Neuron (in vitro differentiated cells): Measurements from ENCODE around the gene ARMC9.

ENCODE experiments used
- H2AFZ ChIP-seq: one replicate; pipeline ENCODE4 v1.6.1; 2013; ENCODE audit warnings: low read depth, mild to moderate bottlenecking, inconsistent platforms, low read length, moderate library complexity
- H3K27me3 ChIP-seq: one replicate; pipeline ENCODE4 v1.6.1; 2013; ENCODE audit warnings: low read length; ENCODE audit not compliant: insufficient read depth
- H3K36me3 ChIP-seq: one replicate; pipeline ENCODE4 v1.6.1; 2013; ENCODE audit warnings: low read length; ENCODE audit not compliant: insufficient read depth
- H3K4me1 ChIP-seq: one replicate; pipeline ENCODE4 v1.6.1; 2013; ENCODE audit warnings: low read length; ENCODE audit not compliant: insufficient read depth
- H3K4me3 ChIP-seq: 2 replicates; pipeline ENCODE4 v1.5.1; 2013; ENCODE audit warnings: mild to moderate bottlenecking, low read length, moderate library complexity
- H3K9me3 ChIP-seq: one replicate; pipeline ENCODE4 v1.6.1; 2013; ENCODE audit warnings: low read length

Gene ARMC9

GRCh38 chr2:231200805-231201474 is 2.5 kb downstream of the ARMC9 start:
- Histone ChIP-seq H3K9me3 (peaks cover 3% of the 10 kb centered on the region), H3K27me3 (no peaks in the 10 kb centered on the region), H3K4me1 (peaks cover 5% of the 10 kb centered on the region), H3K4me3 (no peak overlapping the region), H2AFZ (no peak overlapping the region), H3K36me3 (peaks cover 8% of the 10 kb centered on the region)

- Histone ChIP-seq H3K27me3 (no peaks in the 10 kb centered on the region), H2AFZ (no peak overlapping the region), H3K4me1 (peaks cover 5% of the 10 kb centered on the region), H3K4me3 (no peak overlapping the region), H3K36me3 (peaks cover 8% of the 10 kb centered on the region), H3K9me3 (peaks cover 3% of the 10 kb centered on the region)
Observed at GRCh38 chr2:231201475-231201814, 3.0 kb downstream of the ARMC9 start.

GRCh38 chr2:231203087-231203486 is 4.7 kb downstream of the ARMC9 start:
- Histone ChIP-seq H2AFZ (no peak overlapping the region), H3K9me3 (peaks cover 3% of the 10 kb centered on the region), H3K36me3 (peaks cover 14% of the 10 kb centered on the region), H3K4me1 (peaks cover 5% of the 10 kb centered on the region), H3K4me3 (no peak overlapping the region), H3K27me3 (no peaks in the 10 kb centered on the region)

GRCh38 chr2:231204146-231204545 is 5.7 kb downstream of the ARMC9 start:
- peaks cover 14% of the 10 kb centered on the region for H3K36me3 ChIP-seq
- H3K27me3 ChIP-seq = no peaks in the 10 kb centered on the region
- H3K4me1 ChIP-seq = peaks cover 14% of the 10 kb centered on the region
- no peak overlapping the region for H2AFZ ChIP-seq
- H3K9me3 ChIP-seq = peaks cover 3% of the 10 kb centered on the region
- no peak overlapping the region for H3K4me3 ChIP-seq

- no peak overlapping the region for H3K4me3 ChIP-seq
- H3K36me3 ChIP-seq = peaks cover 14% of the 10 kb centered on the region
- no peak overlapping the region for H2AFZ ChIP-seq
- no peaks in the 10 kb centered on the region for H3K27me3 ChIP-seq
- H3K4me1 ChIP-seq = peaks cover 14% of the 10 kb centered on the region
- H3K9me3 ChIP-seq = peaks cover 3% of the 10 kb centered on the region
Observed at GRCh38 chr2:231204581-231204980, 6.2 kb downstream of the ARMC9 start.

GRCh38 chr2:231207734-231208133 is 9.3 kb downstream of the ARMC9 start:
- H3K4me3 ChIP-seq = no peak overlapping the region
- H3K36me3 ChIP-seq = peaks cover 38% of the 10 kb centered on the region

GRCh38 chr2:231210782-231211181 is 12.4 kb downstream of the ARMC9 start:
- H2AFZ ChIP-seq = no peak overlapping the region
- H3K9me3 ChIP-seq = no peaks in the 10 kb centered on the region
- no peaks in the 10 kb centered on the region for H3K27me3 ChIP-seq
- no peak overlapping the region for H3K4me3 ChIP-seq
- peaks cover 14% of the 10 kb centered on the region for H3K4me1 ChIP-seq
- H3K36me3 ChIP-seq = peaks cover 52% of the 10 kb centered on the region

More at GRCh38 chr2:231207734-231208133, 9.3 kb downstream of the ARMC9 start:
- Histone ChIP-seq H3K9me3 (peaks cover 3% of the 10 kb centered on the region), H2AFZ (no peak overlapping the region), H3K27me3 (no peaks in the 10 kb centered on the region), H3K4me1 (peaks cover 14% of the 10 kb centered on the region)

GRCh38 chr2:231211486-231211885 is 13.1 kb downstream of the ARMC9 start:
- Histone ChIP-seq H2AFZ (no peak overlapping the region), H3K36me3 (peaks cover 59% of the 10 kb centered on the region), H3K4me1 (peaks cover 14% of the 10 kb centered on the region), H3K27me3 (no peaks in the 10 kb centered on the region), H3K9me3 (no peaks in the 10 kb centered on the region), H3K4me3 (no peak overlapping the region)

- Histone ChIP-seq H3K9me3 (no peaks in the 10 kb centered on the region), H3K4me1 (peaks cover 14% of the 10 kb centered on the region), H3K27me3 (no peaks in the 10 kb centered on the region), H3K36me3 (peaks cover 62% of the 10 kb centered on the region), H2AFZ (no peak overlapping the region), H3K4me3 (no peak overlapping the region)
Observed at GRCh38 chr2:231212329-231212845, 14.0 kb downstream of the ARMC9 start.

GRCh38 chr2:231213931-231214642 is 15.7 kb downstream of the ARMC9 start:
- Histone ChIP-seq H2AFZ (no peak overlapping the region), H3K36me3 (peaks cover 74% of the 10 kb centered on the region), H3K9me3 (no peaks in the 10 kb centered on the region), H3K27me3 (no peaks in the 10 kb centered on the region), H3K4me3 (no peak overlapping the region), H3K4me1 (no peaks in the 10 kb centered on the region)

- no peak overlapping the region for H3K4me3 ChIP-seq
- H2AFZ ChIP-seq = no peak overlapping the region
- H3K9me3 ChIP-seq = no peaks in the 10 kb centered on the region
- H3K36me3 ChIP-seq = peaks cover 80% of the 10 kb centered on the region
- no peaks in the 10 kb centered on the region for H3K27me3 ChIP-seq
- H3K4me1 ChIP-seq = no peaks in the 10 kb centered on the region
Observed at GRCh38 chr2:231218366-231218765, 19.9 kb downstream of the ARMC9 start.

GRCh38 chr2:231219289-231219688 is 20.9 kb downstream of the ARMC9 start:
- H3K9me3 ChIP-seq = no peaks in the 10 kb centered on the region
- H2AFZ ChIP-seq = no peak overlapping the region
- H3K4me1 ChIP-seq = no peaks in the 10 kb centered on the region
- H3K36me3 ChIP-seq = peaks cover 81% of the 10 kb centered on the region
- H3K27me3 ChIP-seq = no peaks in the 10 kb centered on the region
- H3K4me3 ChIP-seq = no peak overlapping the region

- no peaks in the 10 kb centered on the region for H3K4me1 ChIP-seq
- H3K4me3 ChIP-seq = no peak overlapping the region
- no peak overlapping the region for H2AFZ ChIP-seq
- no peaks in the 10 kb centered on the region for H3K9me3 ChIP-seq
- H3K27me3 ChIP-seq = no peaks in the 10 kb centered on the region
- H3K36me3 ChIP-seq = peaks cover 67% of the 10 kb centered on the region
Observed at GRCh38 chr2:231221761-231222160, 23.3 kb downstream of the ARMC9 start.
